Right ventricle myocardium inferior (tissue), 1 donor: ENCODE data around the gene CAMK2N1. TPM values are rescaled to one million over a fixed set of nuclear protein-coding genes. Genes with fewer than 3 reads are reported as not detected.

Source experiments
- ATAC-seq: fragments of 200-7000 bp; cut with Tn5 transposase; one replicate; pipeline ENCODE4 v1.9.1; 2020; ENCODE audit warnings: mild to moderate bottlenecking, moderate library complexity
- DNase-seq: peaks from one replicate; pipeline ENCODE4 v3.0.0; 2021; ENCODE audit errors: missing footprints
- intact Hi-C: fragments of 100-400 bp; cut with DNase I; formaldehyde crosslinking; loops from one replicate; pipeline ENCODE4 v1.11.0; 2022
- total RNA-seq: library from RNA; stranded (reverse); fragmentation: NEBNext Ultra II Directional; extraction: Animal tissue kit (Norgen Biotek cat#: 25700); gene quantifications from one replicate; pipeline ENCODE4 v1.2.1, GENCODE V29; 2021
- donor health status: DM: no; HTN: yes; CAD: no; lungs with severe emphysema.

Gene CAMK2N1
- total RNA-seq, 1 donor from 2014 or later: 11.8 TPM

- intact Hi-C loops: no loop called here
- ATAC-seq (no peak), DNase-seq (no peak)
Observed at GRCh38 chr1:20483098-20483832, 2.7 kb downstream of the CAMK2N1 start.

GRCh38 chr1:20481643-20482498 is 4.1 kb downstream of the CAMK2N1 start:
- intact Hi-C loops: no loop called here
- ATAC-seq: no peak
- no peak for DNase-seq

GRCh38 chr1:20480951-20481617 is 4.9 kb downstream of the CAMK2N1 start:
- intact Hi-C loops: no loop called here
- DNase-seq (no peak), ATAC-seq (no peak)

GRCh38 chr1:20480243-20480944 is 5.6 kb downstream of the CAMK2N1 start:
- ATAC-seq (no peak), DNase-seq (no peak)
- intact Hi-C loops: no loop called here

GRCh38 chr1:20479840-20480239 is 6.2 kb downstream of the CAMK2N1 start:
- DNase-seq (no peak), ATAC-seq (no peak)
- intact Hi-C loops: no loop called here

- DNase-seq: no peak
- intact Hi-C loops: no loop called here
- no peak for ATAC-seq
Observed at GRCh38 chr1:20478057-20478635, 7.9 kb downstream of the CAMK2N1 start.

- ATAC-seq (no peak), DNase-seq (no peak)
Observed at GRCh38 chr1:20477348-20478056, 8.5 kb downstream of the CAMK2N1 start.

GRCh38 chr1:20476265-20477038 is 9.6 kb downstream of the CAMK2N1 start:
- intact Hi-C loops: no loop called here
- DNase-seq: peak; percentile 77
- peak; percentile 26 for ATAC-seq

More at GRCh38 chr1:20477348-20478056, 8.5 kb downstream of the CAMK2N1 start:
- intact Hi-C loops: no loop called here

- ATAC-seq: no peak
- intact Hi-C loops: no loop called here
Observed at GRCh38 chr1:20474996-20475395, 11.0 kb downstream of the CAMK2N1 start.

GRCh38 chr1:20474333-20474975 is 11.6 kb downstream of the CAMK2N1 start:
- intact Hi-C loops: no loop called here
- no peak for ATAC-seq
- no peak for DNase-seq

More at GRCh38 chr1:20474996-20475395, 11.0 kb downstream of the CAMK2N1 start:
- no peak for DNase-seq

GRCh38 chr1:20473894-20474293 is 12.1 kb downstream of the CAMK2N1 start:
- no peak for ATAC-seq
- intact Hi-C loops: no loop called here

GRCh38 chr1:20472860-20473711 is 12.9 kb downstream of the CAMK2N1 start:
- intact Hi-C loops: no loop called here
- DNase-seq (peak; percentile 77), ATAC-seq (peak; percentile 76)

More at GRCh38 chr1:20473894-20474293, 12.1 kb downstream of the CAMK2N1 start:
- DNase-seq: no peak

- intact Hi-C loops: no loop called here
- DNase-seq: no peak
Observed at GRCh38 chr1:20472121-20472520, 13.9 kb downstream of the CAMK2N1 start.

GRCh38 chr1:20470194-20470593 is 15.8 kb downstream of the CAMK2N1 start:
- DNase-seq: no peak
- ATAC-seq: peak; percentile 40
- intact Hi-C loops: no loop called here

More at GRCh38 chr1:20472121-20472520, 13.9 kb downstream of the CAMK2N1 start:
- no peak for ATAC-seq

- intact Hi-C loops: no loop called here
- no peak for ATAC-seq
- no peak for DNase-seq
Observed at GRCh38 chr1:20469406-20470076, 16.5 kb downstream of the CAMK2N1 start.
